HEK293 (cell line): ENCODE data around the gene TFAP2B.

ENCODE experiments used
- CTCF ChIA-PET: fragments of 350-600 bp; formaldehyde crosslinking; extraction: SDS; loops from one replicate; lab custom pipeline; 2021; ENCODE audit warnings: antibody characterized with exemption; lab: Yijun Ruan, JAX
- POLR2A ChIA-PET: fragments of 300-600 bp; formaldehyde crosslinking; extraction: SDS; loops from one replicate; lab custom pipeline; 2020; ENCODE audit warnings: antibody characterized with exemption, inconsistent platforms; lab: Yijun Ruan, JAX
- H3K27ac ChIP-seq: fragments of 200-500 bp; sonication (Bioruptor generic); 2 replicates; pipeline ENCODE4 v1.5.1; 2014; ENCODE audit warnings: low read depth, low read length, control low read depth, inconsistent platforms; ENCODE audit errors: extremely low read depth
- H3K36me3 ChIP-seq, 2 experiments: fragments of 200-500 bp in 1 of 2; sonication (Bioruptor generic) in 1 of 2; 1 replicate in 1 of 2; 2 replicates in 1 of 2; pipeline ENCODE4 v1.5.1; 2014 to 2017; ENCODE audit warnings: inconsistent platforms in 2 of 2, low read length in 2 of 2; ENCODE audit not compliant: control insufficient read depth in 2 of 2, insufficient read depth in 1 of 2
- H3K4me1 ChIP-seq: fragments of 200-500 bp; sonication (Bioruptor generic); 2 replicates; pipeline ENCODE4 v1.5.1; 2014; ENCODE audit warnings: mild to moderate bottlenecking, low read length, inconsistent platforms; ENCODE audit not compliant: control insufficient read depth, insufficient read depth
- H3K4me3 ChIP-seq: 2 replicates; pipeline ENCODE4 v1.5.1; 2011; ENCODE audit warnings: low read depth, mild to moderate bottlenecking, control low read depth, low read length, moderate library complexity
- H3K9me3 ChIP-seq: fragments of 200-500 bp; sonication (Bioruptor generic); 2 replicates; pipeline ENCODE4 v1.5.1; 2014; ENCODE audit warnings: low read depth, low read length, inconsistent platforms; ENCODE audit not compliant: control insufficient read depth, insufficient read depth
- GFI1B ChIP-seq: fragments of 450-650 bp; formaldehyde crosslinking; IDR thresholded peaks from 2 replicates; pipeline ENCODE4 v1.5.1; 2016; ENCODE audit warnings: missing biosample characterization, missing genetic modification characterization
- GLI4 ChIP-seq: fragments of 450-650 bp; formaldehyde crosslinking; IDR thresholded peaks from 2 replicates; pipeline ENCODE4 v1.5.1; 2016; ENCODE audit warnings: missing biosample characterization, missing genetic modification characterization
- IKZF3 ChIP-seq: fragments of 450-650 bp; IDR thresholded peaks from 2 replicates; pipeline ENCODE4 v1.5.0; 2018; ENCODE audit warnings: missing biosample characterization, mild to moderate bottlenecking, missing genetic modification characterization, moderate library complexity
- KLF16 ChIP-seq: fragments of 450-650 bp; formaldehyde crosslinking; IDR thresholded peaks from 2 replicates; pipeline ENCODE4 v1.5.1; 2017; ENCODE audit warnings: missing biosample characterization, missing genetic modification characterization
- REPIN1 ChIP-seq: fragments of 450-650 bp; formaldehyde crosslinking; IDR thresholded peaks from 2 replicates; pipeline ENCODE4 v1.5.1; 2017; ENCODE audit warnings: missing biosample characterization, missing genetic modification characterization, low read depth
- SALL2 ChIP-seq: fragments of 450-650 bp; formaldehyde crosslinking; IDR thresholded peaks from 2 replicates; pipeline ENCODE4 v1.5.0; 2017; ENCODE audit warnings: missing biosample characterization, mild to moderate bottlenecking, missing genetic modification characterization, borderline replicate concordance
- ZBTB10 ChIP-seq: fragments of 450-650 bp; formaldehyde crosslinking; IDR thresholded peaks from 2 replicates; pipeline ENCODE4 v1.5.1; 2016; ENCODE audit warnings: missing biosample characterization, missing genetic modification characterization
- ZEB2 ChIP-seq: fragments of 450-650 bp; formaldehyde crosslinking; IDR thresholded peaks from 2 replicates; pipeline ENCODE4 v1.5.1; 2016; ENCODE audit warnings: missing biosample characterization, missing genetic modification characterization
- ZFP3 ChIP-seq: fragments of 450-650 bp; formaldehyde crosslinking; IDR thresholded peaks from 2 replicates; pipeline ENCODE4 v1.5.1; 2016; ENCODE audit warnings: low read depth, missing biosample characterization, missing genetic modification characterization
- ZNF157 ChIP-seq: fragments of 450-650 bp; formaldehyde crosslinking; IDR thresholded peaks from 2 replicates; pipeline ENCODE4 v1.5.1; 2016; ENCODE audit warnings: missing biosample characterization, missing genetic modification characterization
- ZNF202 ChIP-seq: fragments of 450-650 bp; formaldehyde crosslinking; IDR thresholded peaks from 2 replicates; pipeline ENCODE4 v1.5.1; 2016; ENCODE audit warnings: missing biosample characterization, missing genetic modification characterization, borderline replicate concordance
- ZNF23 ChIP-seq: fragments of 450-650 bp; formaldehyde crosslinking; IDR thresholded peaks from 2 replicates; pipeline ENCODE4 v1.5.1; 2016; ENCODE audit warnings: missing biosample characterization, missing genetic modification characterization, borderline replicate concordance
- ZNF292 ChIP-seq: fragments of 450-650 bp; formaldehyde crosslinking; IDR thresholded peaks from 2 replicates; pipeline ENCODE4 v1.5.1; 2016; ENCODE audit warnings: low read depth, missing biosample characterization, missing genetic modification characterization, borderline replicate concordance
- ZNF350 ChIP-seq: fragments of 450-650 bp; formaldehyde crosslinking; IDR thresholded peaks from 2 replicates; pipeline ENCODE4 v1.5.0; 2017; ENCODE audit warnings: missing biosample characterization, mild to moderate bottlenecking, missing genetic modification characterization
- ZNF366 ChIP-seq: fragments of 450-650 bp; formaldehyde crosslinking; conservative IDR thresholded peaks from 2 replicates; pipeline ENCODE4 v1.5.1; 2016; ENCODE audit warnings: missing biosample characterization, missing genetic modification characterization
- ZNF623 ChIP-seq: fragments of 450-650 bp; formaldehyde crosslinking; IDR thresholded peaks from 2 replicates; pipeline ENCODE4 v1.5.1; 2016; ENCODE audit warnings: missing biosample characterization, missing genetic modification characterization
- ZNF626 ChIP-seq: fragments of 450-650 bp; sonication (Bioruptor Pico); formaldehyde crosslinking; IDR thresholded peaks from 2 replicates; pipeline ENCODE4 v1.5.1; 2018; ENCODE audit warnings: missing biosample characterization, missing genetic modification characterization, inconsistent platforms
- ZNF704 ChIP-seq: fragments of 450-650 bp; formaldehyde crosslinking; IDR thresholded peaks from 2 replicates; pipeline ENCODE4 v1.5.1; 2016; ENCODE audit warnings: missing biosample characterization, missing genetic modification characterization
- ZNF768 ChIP-seq: fragments of 450-650 bp; formaldehyde crosslinking; IDR thresholded peaks from 2 replicates; pipeline ENCODE4 v1.5.1; 2018; ENCODE audit warnings: missing biosample characterization, mild to moderate bottlenecking, missing genetic modification characterization
- ZSCAN16 ChIP-seq: fragments of 450-650 bp; formaldehyde crosslinking; IDR thresholded peaks from 2 replicates; pipeline ENCODE4 v1.5.1; 2016; ENCODE audit warnings: missing biosample characterization, missing genetic modification characterization

TFAP2B gene

GRCh38 chr6:50834929-50835410 lies 16.3 kb downstream of the TFAP2B start (continued):
- TF ChIP-seq IKZF3 (no peak), GFI1B (no peak), SALL2 (tag by site-specific recombination) (no peak), ZNF157 (tag by site-specific recombination) (no peak), ZNF350 (tag by site-specific recombination) (no peak), ZNF768 (tag by site-specific recombination) (no peak), REPIN1 (no peak), ZSCAN16 (tag by site-specific recombination) (no peak)
- TF ChIP-seq, all 188 proteins: peak for 0

- no peaks in the 10 kb centered on the region for H3K36me3 ChIP-seq
- no peak overlapping the region for H3K27ac ChIP-seq
- ChIA-PET POLR2A (no interaction called here), CTCF (no interaction called here)
- no peak for TF ChIP-seq ZBTB10 (tag by site-specific recombination)
- TF ChIP-seq ZFP3: no peak
- no peak for TF ChIP-seq KLF16 (tag by site-specific recombination)
- no peak for TF ChIP-seq REPIN1
- no peak for TF ChIP-seq ZSCAN16 (tag by site-specific recombination)
- no peak for TF ChIP-seq ZNF292 (tag by site-specific recombination)
- no peak for TF ChIP-seq ZNF366 (tag by site-specific recombination)
- TF ChIP-seq ZNF623 (tag by site-specific recombination): no peak
- TF ChIP-seq ZNF704 (tag by site-specific recombination): no peak
- H3K9me3 ChIP-seq: no peaks in the 10 kb centered on the region
- no peak overlapping the region for H3K4me3 ChIP-seq
- H3K4me1 ChIP-seq: no peaks in the 10 kb centered on the region
Measured at GRCh38 chr6:50836231-50836630, 17.6 kb downstream of the TFAP2B start.

GRCh38 chr6:50837589-50838445 lies 19.1 kb downstream of the TFAP2B start:
- no peak overlapping the region for H3K27ac ChIP-seq
- POLR2A ChIA-PET: no interaction called here
- no peaks in the 10 kb centered on the region for H3K9me3 ChIP-seq
- no peak overlapping the region for H3K4me3 ChIP-seq
- CTCF ChIA-PET: interaction anchor here (0.6 kb wide), 1 partner anchor 1035 kb away, joined by 5 read pairs; no protein-coding TSS in a partner anchor
- no peaks in the 10 kb centered on the region for H3K36me3 ChIP-seq
- TF ChIP-seq GLI4 (tag by site-specific recombination) (no peak), ZEB2 (tag by site-specific recombination) (no peak), ZNF626 (tag by site-specific recombination) (no peak), ZNF23 (tag by site-specific recombination) (no peak), ZNF202 (tag by site-specific recombination) (no peak), ZNF366 (tag by site-specific recombination) (no peak)
- TF ChIP-seq, all 188 proteins: peak for 0
- H3K4me1 ChIP-seq: no peaks in the 10 kb centered on the region
